LoVo (cell line): ENCODE measurements around the gene DISP3.

Experiments used
- DNase-seq: peaks from one replicate; pipeline ENCODE4 v3.0.0-alpha.2; 2016; ENCODE audit warnings: low spot score

The DISP3 gene

GRCh38 chr1:11486231-11487009 is 7.5 kb downstream of the DISP3 start:
- no peak for DNase-seq

DNA sequence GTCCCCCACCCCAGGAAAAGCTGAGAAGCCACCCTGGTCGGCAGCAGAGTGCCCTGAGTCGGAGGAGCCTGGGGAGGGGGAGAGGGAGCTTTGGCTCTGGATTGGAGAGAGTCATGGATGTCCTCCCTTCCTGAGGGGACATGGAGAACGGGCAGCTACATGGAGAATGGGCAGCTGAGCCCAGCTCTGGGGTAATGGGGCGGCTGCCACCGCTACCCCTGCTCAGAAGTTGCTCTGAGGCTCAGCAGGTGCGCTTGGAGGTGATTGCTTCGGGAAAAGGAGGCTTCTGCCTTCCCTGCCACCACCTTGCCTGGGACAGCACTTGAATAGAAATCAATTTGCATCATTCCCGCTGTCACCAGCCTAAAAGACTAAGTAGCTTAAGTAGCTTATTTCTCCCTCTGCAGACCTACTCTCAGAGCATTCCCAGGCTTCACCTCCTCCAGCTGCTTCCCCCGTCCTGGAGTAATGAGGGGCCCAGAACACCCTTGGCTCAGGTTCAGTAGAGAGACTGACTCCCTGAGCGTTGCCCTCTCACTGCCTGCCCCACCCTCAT is 8.3 kb downstream of the DISP3 start:
- DNase-seq: no peak

DNA sequence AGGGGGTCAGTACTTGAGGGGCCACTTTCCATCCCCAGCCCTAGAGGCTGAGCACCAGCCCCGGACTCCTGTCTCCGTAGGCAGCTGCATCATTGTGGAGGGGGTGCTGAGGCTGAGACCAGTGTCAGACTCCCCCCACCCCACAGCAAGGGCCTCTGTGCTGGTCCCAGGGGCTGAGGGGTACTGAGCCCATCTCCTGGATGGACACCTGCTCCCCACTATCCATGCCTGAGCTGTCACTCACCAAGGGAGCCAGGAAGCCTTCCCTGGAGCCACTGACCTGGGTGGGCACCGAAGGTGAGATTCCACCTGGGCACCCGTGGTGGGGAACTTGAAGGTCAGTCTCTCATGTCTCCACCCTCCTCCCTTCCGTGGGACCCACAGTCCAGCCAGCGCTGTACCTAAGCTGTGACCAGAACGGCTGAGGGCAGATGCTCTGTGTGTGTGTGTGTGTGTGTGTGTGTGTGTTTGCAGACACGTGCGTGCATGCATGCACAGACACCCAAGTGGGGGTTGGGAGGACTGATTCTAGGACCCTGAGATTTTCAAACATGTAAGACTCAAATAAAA is 9.3 kb downstream of the DISP3 start:
- no peak for DNase-seq

DNA sequence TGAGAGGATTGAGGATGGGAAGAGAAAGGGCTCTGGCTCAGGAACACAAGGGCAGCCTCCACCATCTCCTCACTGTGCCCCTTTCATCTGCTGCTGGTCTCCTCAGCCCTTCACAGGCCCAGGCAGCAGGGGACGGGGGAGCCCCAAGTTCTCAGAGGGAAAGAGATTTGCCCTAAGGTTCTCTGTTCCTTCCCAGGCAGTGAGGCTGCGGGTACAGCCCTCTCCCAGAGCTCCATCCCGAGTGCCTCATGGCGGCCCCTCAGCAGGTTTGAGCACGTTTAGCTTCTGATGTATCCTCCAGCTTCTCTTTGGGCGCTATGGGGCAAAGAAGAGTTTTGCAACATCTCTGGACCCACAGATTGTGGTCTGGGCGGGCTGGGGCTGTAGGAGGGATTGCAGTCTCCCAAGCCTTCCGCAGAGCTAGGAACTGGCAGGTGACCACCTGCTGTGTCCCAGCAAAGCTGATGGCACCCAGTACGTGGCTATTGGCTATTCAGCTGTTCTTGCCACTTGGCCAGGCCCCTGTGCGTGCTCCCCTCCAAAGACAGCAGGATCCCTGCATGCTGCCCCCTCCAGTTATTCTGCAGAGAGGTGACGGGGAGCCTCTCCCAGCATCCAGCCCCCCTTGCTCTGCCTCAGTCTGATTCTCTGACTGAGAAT is 10.1 kb downstream of the DISP3 start:
- DNase-seq: no peak

- no peak for DNase-seq
These were observed 13.3 kb downstream of the DISP3 start for GRCh38 chr1:11492235-11492634.

DNA sequence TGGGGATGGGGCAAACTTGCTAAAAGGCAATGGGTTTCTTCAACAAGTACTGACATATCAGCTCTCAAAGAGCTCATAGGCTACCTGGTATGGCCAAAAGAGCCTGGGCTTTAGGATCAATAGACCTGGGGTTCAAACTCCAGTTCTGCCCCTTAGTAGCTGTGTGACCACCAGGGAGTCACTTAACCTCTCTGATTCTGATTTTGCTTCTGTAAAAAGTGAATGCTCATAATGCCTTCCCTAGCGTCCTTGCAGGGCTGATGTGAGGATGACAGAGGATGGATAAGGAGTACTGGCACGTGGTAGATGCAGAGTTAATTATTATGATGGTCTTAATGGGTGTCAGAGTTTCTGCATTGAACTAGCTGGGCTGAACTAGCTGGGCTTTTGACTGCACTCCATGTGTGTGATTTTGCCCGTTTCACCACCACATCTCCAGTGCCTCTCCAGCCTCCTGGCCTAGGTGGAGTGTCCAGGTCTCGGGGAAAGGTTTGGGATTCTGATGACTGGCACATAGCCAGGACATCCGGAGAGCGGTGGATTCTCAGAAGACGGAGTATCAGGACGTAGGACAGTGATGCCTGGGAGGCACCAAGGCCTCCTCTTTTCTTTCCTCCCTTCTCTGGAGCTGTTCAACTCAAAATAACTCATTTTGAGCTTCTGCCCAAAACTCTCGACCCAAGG is 15.2 kb downstream of the DISP3 start:
- no peak for DNase-seq

DNA sequence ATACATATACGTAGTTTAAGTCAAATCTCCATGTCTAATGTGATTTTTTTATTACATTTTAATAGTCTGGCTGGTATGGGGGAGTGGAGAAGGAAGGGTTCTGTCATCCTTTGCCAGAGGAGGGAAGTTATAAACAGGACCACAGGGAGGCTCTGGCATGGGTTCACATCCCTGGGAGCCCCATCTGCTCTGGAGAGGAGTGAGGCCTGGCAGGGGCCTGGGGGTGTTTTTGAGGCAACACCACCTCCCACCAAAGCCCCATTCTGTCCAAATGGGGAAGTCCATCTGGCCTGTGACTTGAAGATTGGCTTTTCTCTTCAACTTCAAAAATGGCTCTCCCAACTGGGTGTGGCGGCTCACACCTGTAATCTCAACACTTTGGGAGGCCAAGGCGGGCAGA is 15.8 kb downstream of the DISP3 start:
- DNase-seq: no peak

- DNase-seq: no peak
These were observed 16.6 kb downstream of the DISP3 start for GRCh38 chr1:11495579-11495978.

- DNase-seq: no peak
These were observed 17.7 kb downstream of the DISP3 start for GRCh38 chr1:11496551-11497080.

DNA sequence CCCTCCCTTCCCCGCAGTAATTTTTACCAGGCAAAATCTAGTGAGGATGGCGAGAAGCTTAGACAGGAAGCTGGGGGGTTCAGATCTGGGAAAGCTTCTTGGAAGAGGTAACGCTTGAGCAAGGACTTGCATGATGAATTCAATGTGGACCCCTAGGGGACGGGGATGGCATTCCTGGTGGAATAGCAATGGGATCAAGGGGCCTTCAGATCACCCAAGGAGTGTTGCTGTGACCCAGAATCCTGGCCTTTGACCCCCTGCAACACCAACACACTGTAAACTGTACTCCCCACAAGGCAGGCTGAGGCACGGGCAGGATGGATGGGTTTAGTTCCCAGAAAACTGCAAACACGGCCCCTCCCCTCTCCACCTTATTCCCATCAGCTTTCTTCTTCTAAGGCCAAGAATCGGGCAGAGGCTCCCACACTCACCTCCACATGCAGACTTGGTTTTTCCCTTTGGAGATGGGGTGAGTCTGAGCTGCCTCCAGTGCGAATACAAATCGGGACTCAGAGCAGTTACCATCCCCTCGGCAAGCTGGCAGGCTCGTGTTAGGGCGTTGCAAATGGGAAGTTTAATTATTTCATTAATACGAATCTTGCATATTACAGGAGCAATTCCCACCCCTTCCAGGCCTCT is 20.1 kb downstream of the DISP3 start:
- DNase-seq: no peak

DNA sequence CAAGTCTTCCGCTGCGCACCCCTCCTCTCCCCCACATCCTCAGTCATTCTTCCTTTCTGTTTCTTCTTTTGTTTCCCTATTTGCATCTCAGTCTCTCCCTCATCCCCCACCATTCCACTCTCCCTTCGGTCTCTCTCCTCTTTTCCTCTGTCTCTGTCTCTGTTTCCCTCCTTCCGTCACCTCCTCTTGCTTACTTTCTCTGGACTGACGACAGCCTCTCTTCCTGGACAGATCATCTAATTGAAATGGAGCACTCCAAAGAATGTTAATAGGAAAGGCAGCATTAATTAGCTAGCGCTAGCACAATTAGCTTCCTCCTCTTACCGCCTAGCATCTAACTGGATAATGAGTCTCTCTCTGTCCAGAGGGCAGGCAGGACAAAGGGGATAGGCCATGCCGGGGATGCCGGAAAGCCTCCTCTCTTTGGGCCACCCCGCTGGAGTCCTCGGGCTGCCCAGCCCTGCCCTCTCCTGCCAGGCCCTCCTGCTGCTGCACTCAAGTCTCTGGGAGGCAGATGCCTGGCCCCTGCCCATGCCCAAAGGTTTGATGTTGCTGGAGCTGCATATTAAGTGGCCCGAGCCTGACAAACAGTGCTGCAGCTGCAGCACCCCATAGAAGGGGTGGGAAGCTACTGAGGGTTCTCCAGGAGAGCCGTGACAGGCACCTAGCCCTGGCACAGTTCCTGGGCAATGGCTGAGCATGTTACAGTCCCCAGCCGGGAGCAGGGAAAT is 20.8 kb downstream of the DISP3 start:
- no peak for DNase-seq

- no peak for DNase-seq
These were observed 21.9 kb downstream of the DISP3 start for GRCh38 chr1:11500881-11501280.

GRCh38 chr1:11501491-11501897 is 22.5 kb downstream of the DISP3 start:
- DNase-seq: no peak

GRCh38 chr1:11501906-11502485 is 23.0 kb downstream of the DISP3 start:
- DNase-seq: no peak

- DNase-seq: no peak
These were observed 23.6 kb downstream of the DISP3 start for GRCh38 chr1:11502516-11502915.

- no peak for DNase-seq
These were observed 25.6 kb downstream of the DISP3 start for GRCh38 chr1:11504599-11504998.

DNA sequence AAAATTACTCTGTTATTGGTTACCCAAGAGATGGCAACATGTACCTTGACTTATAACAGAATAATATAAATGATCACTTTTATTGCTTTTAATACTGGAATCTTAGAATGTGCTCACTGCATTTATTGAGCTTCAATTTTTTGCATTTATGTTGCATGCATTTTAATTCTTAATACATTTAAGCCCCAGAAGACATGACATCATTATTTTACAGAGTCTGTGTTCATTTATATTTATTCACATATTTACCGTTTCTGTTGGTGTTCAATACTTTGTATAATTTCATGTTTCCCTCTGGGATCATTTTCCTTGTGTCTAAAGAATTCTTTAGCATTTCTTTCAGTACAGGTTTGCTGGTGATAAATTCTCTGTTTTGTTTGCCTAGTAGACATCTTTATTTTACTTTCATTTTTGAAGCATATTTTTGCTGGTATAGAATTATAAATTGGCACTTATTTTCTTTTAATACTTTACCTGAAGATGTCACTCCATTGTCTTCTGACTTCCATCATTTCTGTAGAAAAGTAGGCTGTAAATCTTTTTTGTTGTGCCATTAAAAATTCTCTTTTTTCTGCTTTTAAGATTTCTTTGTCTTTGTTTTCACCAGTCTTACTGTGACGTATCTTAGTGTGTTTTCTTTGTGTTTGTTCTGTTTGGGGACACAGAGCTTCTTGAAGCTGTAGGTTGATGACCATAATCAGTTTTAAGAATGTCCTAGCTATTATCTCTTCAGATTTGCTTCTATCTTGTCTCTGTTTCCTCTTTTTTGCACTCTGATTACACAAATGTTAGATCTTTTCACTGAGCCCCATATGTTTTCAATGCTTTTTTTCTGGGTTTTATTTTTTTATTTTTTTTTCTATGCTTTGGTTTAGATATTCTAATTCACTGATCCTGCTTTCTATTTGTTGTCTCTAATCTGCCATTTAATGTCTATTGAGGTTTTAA is 26.9 kb downstream of the DISP3 start:
- no peak for DNase-seq

DNA sequence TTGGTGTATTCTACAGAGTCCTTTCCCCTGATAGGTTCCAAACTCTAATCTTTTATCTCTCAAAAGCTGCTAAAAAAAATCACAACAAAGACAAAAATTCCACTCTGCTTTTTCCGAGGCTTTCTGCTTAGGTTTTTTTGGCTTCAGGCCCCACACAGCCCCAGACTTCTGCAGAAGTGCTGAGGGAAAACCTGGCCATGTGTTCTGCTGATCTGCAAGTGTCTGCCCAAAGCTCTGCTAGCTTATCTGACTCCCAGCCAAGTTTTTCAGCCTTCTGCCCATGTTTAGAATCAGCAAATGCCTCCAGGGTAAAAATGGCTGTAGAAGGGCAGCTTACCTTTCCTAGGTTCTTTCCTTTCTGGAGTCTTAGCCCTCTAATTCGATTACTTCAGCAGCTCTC is 28.4 kb downstream of the DISP3 start:
- DNase-seq: no peak

DNA sequence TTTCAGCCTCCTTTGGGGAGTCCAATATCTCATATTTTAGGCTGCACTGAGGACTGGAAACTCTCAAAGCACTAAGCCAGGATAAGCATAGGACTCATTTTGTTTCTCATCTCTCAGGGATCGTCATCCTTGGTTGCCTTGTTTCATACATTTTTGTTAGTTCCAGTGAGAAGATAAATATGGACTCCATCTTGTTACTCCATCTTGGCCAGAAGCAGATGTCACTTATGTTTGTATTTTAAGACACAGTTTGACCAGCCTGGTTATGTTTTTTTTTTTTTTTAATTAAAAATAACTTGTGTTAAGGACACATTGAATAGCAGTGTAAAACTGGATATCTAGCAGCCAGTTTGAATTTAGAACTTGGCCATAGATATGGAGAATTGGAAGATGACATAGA is 34.7 kb downstream of the DISP3 start:
- no peak for DNase-seq

- DNase-seq: no peak
These were observed 35.4 kb downstream of the DISP3 start for GRCh38 chr1:11514366-11514765.
